Tibial artery (tissue), 4 donors: ENCODE measurements around the gene SRMS.

Experiments
- DNase-seq, 2 donors: peaks; one replicate each; pipeline ENCODE4 v3.0.0-alpha.2; 2019
- H3K27ac ChIP-seq, 2 donors: fragments of 200-600 bp; sonication (generic) in 1 of 2; 1 replicate in 1 of 2; 2 replicates in 1 of 2; pipeline ENCODE4 v1.5.1; 2018 to 2019; ENCODE audit warnings: mild to moderate bottlenecking in 1 of 2
- H3K27me3 ChIP-seq, 2 donors: fragments of 200-600 bp; sonication (generic) in 1 of 2; one replicate each; pipeline versions ENCODE4 v1.5.1 to v1.6.0; 2016 to 2019
- H3K36me3 ChIP-seq, 3 donors: fragments of 200-600 bp; sonication (generic) in 2 of 3; one replicate each; pipeline ENCODE4 v1.5.1; 2016 to 2019; ENCODE audit warnings: mild to moderate bottlenecking in 2 of 3
- H3K4me1 ChIP-seq, 4 donors: fragments of 200-600 bp; sonication (generic) in 2 of 4; 1 replicate in 3 of 4; 2 replicates in 1 of 4; pipeline ENCODE4 v1.5.1; 2016 to 2019
- H3K4me3 ChIP-seq, 2 donors: fragments of 200-600 bp; sonication (generic) in 1 of 2; 1 replicate in 1 of 2; 2 replicates in 1 of 2; pipeline ENCODE4 v1.5.1; 2018 to 2019; ENCODE audit warnings: mild to moderate bottlenecking in 2 of 2
- H3K9me3 ChIP-seq, 3 donors: fragments of 200-600 bp; sonication (generic) in 1 of 3; one replicate each; pipeline ENCODE4 v1.5.1; 2016 to 2019
- CTCF ChIP-seq, 2 experiments: fragments of 200-600 bp in 1 of 2; fragments of 450-650 bp in 1 of 2; IDR thresholded peaks; one replicate each; pipeline ENCODE4 v1.5.1; 2017 to 2019; ENCODE audit warnings: antibody characterized with exemption in 2 of 2, mild to moderate bottlenecking in 1 of 2, moderate library complexity in 1 of 2
- intact Hi-C: fragments of 100-400 bp; cut with DNase I; formaldehyde crosslinking; loops from one replicate; pipeline ENCODE4 v1.15.0; 2023; ENCODE audit warnings: low total_unique reads

The SRMS gene

GRCh38 chr20:63564036-63564810, 16.7 kb upstream of the SRMS start:
- H3K4me3 ChIP-seq, result no peak overlapping the region
- H3K9me3 ChIP-seq, result no peaks in the 10 kb centered on the region
- TF ChIP-seq CTCF (IDR thresholded peaks at IDR 0.05), result no peak
- H3K4me1 ChIP-seq, result no peaks in the 10 kb centered on the region
- H3K36me3 ChIP-seq, result peaks cover 10 to 78% (median 64%) of the 10 kb centered on the region in 3 donors
- H3K27me3 ChIP-seq, result no peaks in the 10 kb centered on the region
- no peak overlapping the region for H3K27ac ChIP-seq
- no peak for DNase-seq
- intact Hi-C loops, result no loop called here

GRCh38 chr20:63563225-63563935, 15.8 kb upstream of the SRMS start:
- no peak overlapping the region for H3K4me3 ChIP-seq
- no peak overlapping the region for H3K27ac ChIP-seq
- intact Hi-C loops, result no loop called here
- TF ChIP-seq CTCF (IDR thresholded peaks at IDR 0.05), result no peak
- H3K9me3 ChIP-seq, result no peaks in the 10 kb centered on the region
- H3K36me3 ChIP-seq, result peaks cover 10 to 86% (median 70%) of the 10 kb centered on the region in 3 donors
- no peak for DNase-seq
- no peaks in the 10 kb centered on the region for H3K4me1 ChIP-seq
- H3K27me3 ChIP-seq, result no peaks in the 10 kb centered on the region

- Histone ChIP-seq H3K36me3 (peaks cover 10 to 89% (median 74%) of the 10 kb centered on the region in 3 donors), H3K27ac (no peak overlapping the region), H3K27me3 (no peaks in the 10 kb centered on the region), H3K9me3 (no peaks in the 10 kb centered on the region), H3K4me1 (no peaks in the 10 kb centered on the region), H3K4me3 (no peak overlapping the region)
- TF ChIP-seq CTCF (IDR thresholded peaks at IDR 0.05), result no peak
- DNase-seq, result no peak
- intact Hi-C loops, result no loop called here
These were observed 15.1 kb upstream of the SRMS start for GRCh38 chr20:63562461-63563224.

- Histone ChIP-seq H3K27ac (no peak overlapping the region), H3K36me3 (peaks cover 10 to 81% (median 74%) of the 10 kb centered on the region in 3 donors), H3K9me3 (no peaks in the 10 kb centered on the region), H3K4me1 (no peaks in the 10 kb centered on the region), H3K4me3 (no peak overlapping the region), H3K27me3 (no peaks in the 10 kb centered on the region)
- intact Hi-C loops, result no loop called here
- no peak for TF ChIP-seq CTCF (IDR thresholded peaks at IDR 0.05)
- DNase-seq, result no peak
These were observed 14.3 kb upstream of the SRMS start for GRCh38 chr20:63561624-63562396.
